Left kidney (tissue), 2 donors: ENCODE data around the gene COMT. TPM values are rescaled to one million over a fixed set of nuclear protein-coding genes. Genes with fewer than 3 reads are reported as not detected.

Source experiments
- DNase-seq: peaks from one replicate; pipeline ENCODE4 v3.0.0-alpha.2; 2013
- polyA plus RNA-seq: library from polyadenylated mRNA; unstranded; fragments of 120-200 nt; gene quantifications from one replicate; pipeline ENCODE4 v1.2.1, GENCODE V29; 2013; ENCODE audit not compliant: insufficient read length

COMT gene
- polyA plus RNA-seq, 1 donor: 79.1 TPM

GRCh38 chr22:19981171-19981960 is 39.8 kb downstream of the COMT start:
- no peak for DNase-seq

DNA sequence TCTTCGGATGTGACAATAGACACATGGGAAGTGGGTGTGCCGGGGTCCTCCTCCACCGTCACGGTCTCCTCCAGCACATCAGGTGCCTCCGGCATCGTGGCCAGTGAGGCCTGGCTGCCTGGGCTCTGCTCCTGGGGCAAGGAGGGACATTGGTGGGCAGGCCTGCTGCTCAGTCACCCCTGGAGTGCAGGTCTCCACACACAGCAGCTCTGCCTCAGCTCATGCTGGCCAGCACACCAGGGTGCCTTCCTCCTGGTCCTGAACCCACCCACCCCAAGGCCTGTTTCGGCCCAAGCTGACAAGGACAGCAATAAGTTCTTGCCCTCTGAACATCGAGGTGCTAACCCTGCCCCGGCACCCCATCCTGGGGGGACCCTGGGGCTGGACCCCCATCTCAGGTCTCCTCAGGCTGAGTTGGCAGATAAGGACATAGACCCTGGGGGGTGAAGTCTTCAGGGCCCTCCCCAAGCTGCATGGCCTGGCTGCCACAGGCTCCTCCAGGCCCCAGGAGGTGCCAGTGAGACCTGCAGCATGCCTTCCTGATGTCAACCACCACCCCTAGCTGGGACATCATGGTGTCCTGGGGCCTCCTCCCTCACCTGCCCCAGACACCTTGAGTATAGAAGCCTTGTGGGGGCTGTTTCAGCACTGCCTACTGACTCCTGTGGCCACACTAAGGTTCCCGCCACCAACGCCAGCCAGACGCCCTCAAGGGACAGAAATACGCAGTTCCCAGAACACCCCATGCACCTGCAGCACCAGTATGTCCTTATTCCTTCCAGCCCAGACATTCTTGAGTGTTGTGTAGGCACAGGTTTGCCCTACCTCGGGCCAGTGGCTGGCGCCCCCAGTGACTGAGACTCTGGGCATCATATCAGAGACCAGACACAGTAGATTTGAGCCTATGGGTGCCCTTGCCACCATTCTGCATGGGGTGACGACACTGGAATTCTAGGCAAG is 40.7 kb downstream of the COMT start:
- no peak for DNase-seq

DNA sequence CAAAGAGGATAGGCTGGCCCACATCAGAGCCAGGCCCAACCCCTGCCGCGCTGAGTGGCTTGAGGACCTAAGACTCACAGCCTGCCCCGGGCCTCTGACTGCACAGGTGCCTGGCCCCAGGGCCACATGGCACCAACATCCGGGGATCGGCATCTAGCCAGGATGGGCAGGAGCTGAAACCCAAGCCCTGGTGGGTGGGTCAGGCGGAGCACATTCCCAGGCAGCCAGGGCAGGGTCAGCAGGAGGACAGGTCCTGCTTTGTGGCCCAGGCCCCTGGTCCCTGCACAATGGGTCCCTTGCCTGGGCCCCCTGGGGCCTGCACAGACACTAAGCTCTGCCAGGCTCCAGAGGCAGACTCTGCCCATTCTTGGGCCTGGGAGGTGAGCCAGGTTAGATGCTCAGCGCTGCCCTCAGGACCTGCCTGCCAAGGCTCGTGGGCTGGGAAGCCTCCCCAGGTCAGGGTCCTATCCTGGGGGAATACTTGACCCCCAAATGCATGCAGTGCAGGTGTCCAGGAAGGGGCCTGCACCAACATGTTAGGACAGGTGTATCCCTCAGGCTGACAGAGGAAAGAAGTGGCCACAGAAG is 41.5 kb downstream of the COMT start:
- DNase-seq: no peak

DNA sequence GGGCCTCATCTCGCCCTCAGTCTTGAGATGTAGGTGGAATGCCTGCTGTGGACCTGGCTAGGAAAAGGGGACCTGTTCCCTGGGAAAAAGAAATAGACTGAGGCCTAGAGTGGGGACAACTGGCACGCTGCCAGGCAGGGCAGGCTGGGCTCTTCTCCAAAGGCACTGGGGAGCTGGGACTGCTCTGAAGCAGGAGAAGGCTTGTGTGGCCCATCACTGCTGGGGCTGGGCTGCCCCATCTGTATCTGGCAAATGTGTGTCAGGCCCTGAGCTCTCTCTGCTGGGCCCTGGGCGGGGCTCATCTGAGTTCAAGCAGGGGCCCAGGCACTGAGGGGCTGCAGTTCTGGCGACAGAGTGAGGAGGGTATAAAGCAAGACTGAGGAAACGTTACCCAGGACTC is 42.2 kb downstream of the COMT start:
- DNase-seq: no peak

- no peak for DNase-seq
Observed at GRCh38 chr22:19984201-19984753, 42.7 kb downstream of the COMT start.

DNA sequence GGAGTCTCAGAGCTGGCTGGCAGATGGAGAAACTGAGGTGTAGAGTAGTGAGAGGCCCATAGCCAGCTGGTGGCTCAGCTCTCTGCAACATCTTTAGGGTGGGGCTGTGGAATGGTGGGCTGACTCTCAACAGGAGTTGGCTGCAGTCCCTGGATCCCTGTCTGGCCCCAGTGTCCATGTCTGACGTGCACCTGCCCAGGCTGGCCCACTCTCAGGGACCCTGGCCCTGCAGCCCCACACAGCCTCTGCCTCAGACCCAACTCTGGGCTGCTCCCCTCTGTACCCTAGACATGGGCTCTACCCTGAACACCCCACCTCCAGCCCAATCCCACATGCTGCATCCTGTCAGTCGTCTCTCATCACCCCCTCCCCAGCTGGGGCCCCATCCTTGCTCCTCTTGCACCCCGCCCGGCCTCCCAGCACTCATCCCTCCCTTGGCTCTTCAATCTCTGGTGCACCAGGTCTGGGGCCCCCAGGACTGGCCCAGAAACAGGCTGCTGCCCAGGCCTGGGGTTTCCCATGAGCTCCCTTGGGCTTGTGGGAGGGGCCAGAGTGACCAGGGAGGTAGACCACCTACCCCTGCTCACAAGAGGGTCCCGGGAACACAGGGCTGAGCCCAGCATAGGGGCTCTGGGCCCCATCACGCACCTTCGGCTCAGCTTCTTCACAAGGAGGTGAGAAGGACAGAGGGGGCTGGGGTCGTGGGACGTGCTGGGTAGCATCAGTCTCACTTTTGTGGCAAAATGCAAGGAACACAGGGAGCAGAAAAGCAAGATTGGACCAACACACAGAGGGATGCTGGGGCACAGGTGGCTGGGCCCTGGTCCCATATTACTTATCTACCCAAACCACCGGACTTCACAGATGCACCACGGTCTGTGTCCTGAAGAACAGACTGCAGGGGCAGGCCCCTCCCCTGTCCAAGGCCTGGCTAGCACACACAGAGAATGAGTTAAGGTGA is 43.6 kb downstream of the COMT start:
- DNase-seq: no peak

DNA sequence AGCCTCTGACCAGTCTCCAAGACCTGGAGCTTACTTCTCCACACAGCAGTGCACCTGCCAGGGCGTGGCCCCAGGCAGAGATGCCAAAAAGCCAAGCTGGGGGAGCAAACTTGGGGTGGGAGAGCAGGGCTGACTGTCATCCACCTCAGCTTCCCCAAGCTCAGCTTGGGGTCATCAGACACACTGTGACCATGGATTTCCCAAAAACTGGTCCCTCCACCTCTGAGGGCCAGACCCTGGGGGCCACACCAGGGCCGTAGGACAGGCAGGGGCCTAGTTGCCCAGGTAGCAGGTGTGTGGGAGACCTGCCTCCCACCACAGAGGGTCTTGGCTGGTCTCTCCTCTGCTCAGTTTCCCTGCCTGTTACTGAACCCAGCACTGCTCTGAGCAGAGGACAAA is 44.4 kb downstream of the COMT start:
- no peak for DNase-seq

GRCh38 chr22:19986410-19987341 is 45.1 kb downstream of the COMT start:
- DNase-seq: peak; percentile 68

GRCh38 chr22:19987394-19988306 is 46.1 kb downstream of the COMT start:
- no peak for DNase-seq

GRCh38 chr22:19988331-19988808 is 46.8 kb downstream of the COMT start:
- DNase-seq: no peak

GRCh38 chr22:19988965-19989724 is 47.6 kb downstream of the COMT start:
- DNase-seq: no peak

DNA sequence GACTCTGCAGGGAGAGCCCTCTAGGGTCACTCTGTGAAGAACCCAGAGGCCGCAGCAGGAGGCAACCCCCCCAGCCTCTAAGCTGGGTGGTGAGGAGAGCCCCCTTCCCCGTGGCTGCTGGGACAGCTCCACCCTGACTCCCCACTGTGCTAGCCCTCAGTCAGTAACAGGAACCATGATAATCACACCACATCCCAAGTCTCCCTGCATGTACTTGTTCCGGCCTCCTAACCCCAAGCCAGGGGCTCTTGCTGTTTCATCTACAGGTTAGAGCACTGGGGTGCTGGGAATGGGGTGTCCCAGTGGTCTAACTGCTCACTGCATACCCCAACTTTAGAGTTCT is 48.1 kb downstream of the COMT start:
- no peak for DNase-seq

DNA sequence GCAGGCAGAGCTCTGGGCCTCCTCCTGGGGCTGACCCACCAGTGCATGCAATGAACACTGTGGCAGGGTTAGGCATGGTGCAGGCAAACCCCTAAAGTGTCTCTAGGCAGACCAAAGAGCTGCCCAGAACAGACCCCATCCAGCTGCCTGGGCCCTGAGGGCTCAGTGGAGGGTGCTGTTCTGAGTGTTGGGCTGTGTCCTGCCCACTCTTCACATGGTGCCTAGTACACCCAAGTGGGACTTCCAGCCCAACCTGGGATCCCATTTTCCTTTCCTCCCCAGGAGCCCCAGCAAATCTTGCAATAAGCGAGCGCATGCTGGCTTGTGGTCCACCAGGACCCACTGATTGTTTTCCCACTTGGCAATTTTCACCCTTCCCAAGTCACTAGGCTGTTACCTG is 48.6 kb downstream of the COMT start:
- DNase-seq: no peak

DNA sequence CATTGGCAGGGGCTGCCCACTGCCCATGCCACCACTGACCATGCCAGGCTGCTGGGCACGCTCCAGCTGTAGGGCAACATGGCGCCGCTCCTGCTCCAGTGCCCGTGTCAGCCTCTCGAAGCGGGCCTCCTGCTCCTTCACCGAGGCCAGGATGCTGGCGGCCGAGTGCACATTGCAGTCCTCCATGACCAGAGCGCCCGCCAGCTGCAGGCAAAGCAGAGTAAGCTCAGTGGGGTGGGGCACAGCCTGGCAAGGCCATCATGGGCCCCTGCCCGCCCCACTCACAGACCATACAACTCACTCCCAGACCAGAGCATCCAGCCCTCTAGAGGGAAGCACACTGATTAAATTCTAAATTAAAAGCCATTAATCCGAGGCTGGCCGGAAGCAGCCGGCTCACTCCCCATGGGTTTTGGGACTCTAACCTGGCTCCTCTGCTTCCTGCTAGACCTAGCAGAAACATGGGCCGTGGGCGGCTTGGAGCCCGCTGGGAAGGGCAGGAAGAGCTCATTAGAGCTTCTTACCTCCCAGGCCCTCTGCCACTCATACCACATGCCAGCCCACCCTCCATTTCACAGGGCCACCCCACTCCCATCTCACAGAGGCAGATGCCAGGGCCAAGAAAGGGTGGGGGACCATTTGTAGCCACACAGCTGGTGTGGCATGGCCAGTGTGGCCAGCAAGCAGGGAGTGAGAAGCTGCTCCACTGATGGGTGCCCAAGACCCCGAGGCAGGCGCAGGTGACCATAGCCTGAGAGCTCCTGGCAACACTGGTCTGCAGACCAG is 49.2 kb downstream of the COMT start:
- no peak for DNase-seq

DNA sequence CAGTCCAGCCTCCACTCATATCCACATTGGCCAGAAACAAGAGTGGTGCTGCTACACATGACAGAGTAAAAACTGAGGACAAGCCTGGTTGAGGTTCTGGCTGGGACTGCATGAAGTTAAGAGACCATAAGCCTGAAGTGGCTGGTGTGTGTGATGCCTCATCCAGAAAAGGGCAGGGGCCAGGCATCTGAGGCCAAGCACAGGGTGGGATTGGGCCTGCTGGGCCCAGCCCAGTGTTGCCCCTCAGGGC is 49.7 kb downstream of the COMT start:
- no peak for DNase-seq

- no peak for DNase-seq
Observed at GRCh38 chr22:19991645-19992451, 50.3 kb downstream of the COMT start.

DNA sequence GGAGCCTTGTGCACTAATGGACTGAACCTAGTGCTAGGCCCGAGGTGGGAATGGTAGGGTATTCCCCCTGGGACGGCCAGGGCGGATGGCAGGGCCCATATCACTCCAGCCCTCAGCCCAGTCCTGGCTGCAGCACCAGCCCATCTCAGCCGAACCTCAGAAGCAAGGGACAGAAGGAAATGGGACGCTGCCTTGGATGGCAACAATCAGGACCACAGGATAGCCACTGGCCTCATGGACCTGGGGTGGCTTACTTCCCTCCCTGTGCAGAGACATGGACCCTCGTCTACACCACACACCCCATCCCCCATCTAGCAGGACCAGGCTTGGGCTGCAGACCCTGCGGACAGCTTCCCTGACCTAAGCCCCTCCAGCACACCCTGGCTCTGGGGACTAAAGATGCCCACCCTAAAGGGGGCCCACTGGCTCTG is 50.9 kb downstream of the COMT start:
- no peak for DNase-seq
